Omental fat pad (tissue), 4 donors: Measurements from ENCODE around the gene NSMCE1. TPM values are rescaled to one million over a fixed set of nuclear protein-coding genes. Genes with fewer than 3 reads are reported as not detected.

Experiments
- ATAC-seq: fragments of 150-250 bp; one replicate; pipeline ENCODE4 v1.9.1; 2016; ENCODE audit warnings: mild to moderate bottlenecking, moderate library complexity; ENCODE audit not compliant: low FRiP score
- DNase-seq: peaks from one replicate; pipeline ENCODE4 v3.0.0-alpha.2; 2019; ENCODE audit warnings: low spot score
- total RNA-seq, 4 donors: library from RNA; depleted of rRNA; stranded (reverse); fragments of >200 nt; gene quantifications; one replicate each; pipeline ENCODE4 v1.1.0, GENCODE V29; 2016
- TF ChIP-seq, protein P1 (sequence below), 3 donors: fragments of 450-650 bp; IDR thresholded peaks; one replicate each; pipeline ENCODE4 v1.5.1; 2016 to 2017; ENCODE audit warnings: antibody characterized with exemption in 3 of 3, mild to moderate bottlenecking in 3 of 3, moderate library complexity in 2 of 3

NSMCE1 gene
- total RNA-seq, 4 donors from 2014 or later: 30.3 to 53.0 (median 43.9) TPM

DNA sequence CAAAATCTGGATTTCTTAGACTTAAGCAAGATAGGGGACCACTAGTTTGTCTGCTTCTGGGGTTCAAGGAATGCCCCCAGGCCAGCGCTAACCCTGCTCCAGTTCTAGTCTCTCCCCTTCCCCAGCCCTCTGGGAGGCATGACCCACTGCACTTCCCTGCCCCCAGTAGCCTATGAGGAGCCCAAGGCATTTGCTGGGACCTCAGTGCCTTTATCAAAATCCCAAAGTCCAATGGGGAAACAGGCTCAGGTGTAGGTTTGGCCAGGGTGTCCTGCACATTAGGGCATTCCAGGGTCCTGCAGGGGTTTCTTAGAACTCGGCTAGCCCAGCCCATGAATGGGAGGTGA lies 46.4 kb upstream of the NSMCE1 start:
- ATAC-seq: no peak
- DNase-seq: no peak
- TF ChIP-seq, protein P1, sequence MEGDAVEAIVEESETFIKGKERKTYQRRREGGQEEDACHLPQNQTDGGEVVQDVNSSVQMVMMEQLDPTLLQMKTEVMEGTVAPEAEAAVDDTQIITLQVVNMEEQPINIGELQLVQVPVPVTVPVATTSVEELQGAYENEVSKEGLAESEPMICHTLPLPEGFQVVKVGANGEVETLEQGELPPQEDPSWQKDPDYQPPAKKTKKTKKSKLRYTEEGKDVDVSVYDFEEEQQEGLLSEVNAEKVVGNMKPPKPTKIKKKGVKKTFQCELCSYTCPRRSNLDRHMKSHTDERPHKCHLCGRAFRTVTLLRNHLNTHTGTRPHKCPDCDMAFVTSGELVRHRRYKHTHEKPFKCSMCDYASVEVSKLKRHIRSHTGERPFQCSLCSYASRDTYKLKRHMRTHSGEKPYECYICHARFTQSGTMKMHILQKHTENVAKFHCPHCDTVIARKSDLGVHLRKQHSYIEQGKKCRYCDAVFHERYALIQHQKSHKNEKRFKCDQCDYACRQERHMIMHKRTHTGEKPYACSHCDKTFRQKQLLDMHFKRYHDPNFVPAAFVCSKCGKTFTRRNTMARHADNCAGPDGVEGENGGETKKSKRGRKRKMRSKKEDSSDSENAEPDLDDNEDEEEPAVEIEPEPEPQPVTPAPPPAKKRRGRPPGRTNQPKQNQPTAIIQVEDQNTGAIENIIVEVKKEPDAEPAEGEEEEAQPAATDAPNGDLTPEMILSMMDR (IDR thresholded peaks at IDR 0.05): no peak

DNA sequence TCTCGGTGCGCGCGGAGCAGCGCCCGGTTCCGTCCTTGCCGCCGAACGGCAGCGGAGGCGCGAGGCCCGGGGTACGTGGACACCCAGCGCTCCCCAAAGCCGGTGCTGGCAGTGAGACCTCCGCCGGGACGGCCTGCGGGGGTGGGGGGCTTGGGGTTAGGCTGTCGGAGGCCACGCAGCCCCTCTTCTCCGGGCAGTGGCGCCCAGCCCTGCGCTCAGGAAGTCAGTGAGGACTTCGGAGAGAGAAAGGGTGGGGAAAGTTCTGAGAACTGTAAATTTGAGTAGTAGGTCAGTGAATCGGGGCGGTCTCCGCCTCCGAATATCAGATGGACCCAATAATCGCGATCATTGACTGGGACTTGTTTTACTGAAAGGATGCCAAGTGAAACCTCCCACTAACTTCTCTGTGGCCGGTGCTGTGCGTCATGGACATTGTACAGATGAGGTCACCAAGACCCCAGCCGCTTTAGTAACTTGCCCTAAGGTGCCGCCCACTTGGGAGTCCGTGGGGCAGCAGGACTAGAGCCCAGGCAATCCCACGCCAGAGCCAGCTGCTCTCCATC lies 45.7 kb upstream of the NSMCE1 start:
- peak; percentile 66 for DNase-seq

DNA sequence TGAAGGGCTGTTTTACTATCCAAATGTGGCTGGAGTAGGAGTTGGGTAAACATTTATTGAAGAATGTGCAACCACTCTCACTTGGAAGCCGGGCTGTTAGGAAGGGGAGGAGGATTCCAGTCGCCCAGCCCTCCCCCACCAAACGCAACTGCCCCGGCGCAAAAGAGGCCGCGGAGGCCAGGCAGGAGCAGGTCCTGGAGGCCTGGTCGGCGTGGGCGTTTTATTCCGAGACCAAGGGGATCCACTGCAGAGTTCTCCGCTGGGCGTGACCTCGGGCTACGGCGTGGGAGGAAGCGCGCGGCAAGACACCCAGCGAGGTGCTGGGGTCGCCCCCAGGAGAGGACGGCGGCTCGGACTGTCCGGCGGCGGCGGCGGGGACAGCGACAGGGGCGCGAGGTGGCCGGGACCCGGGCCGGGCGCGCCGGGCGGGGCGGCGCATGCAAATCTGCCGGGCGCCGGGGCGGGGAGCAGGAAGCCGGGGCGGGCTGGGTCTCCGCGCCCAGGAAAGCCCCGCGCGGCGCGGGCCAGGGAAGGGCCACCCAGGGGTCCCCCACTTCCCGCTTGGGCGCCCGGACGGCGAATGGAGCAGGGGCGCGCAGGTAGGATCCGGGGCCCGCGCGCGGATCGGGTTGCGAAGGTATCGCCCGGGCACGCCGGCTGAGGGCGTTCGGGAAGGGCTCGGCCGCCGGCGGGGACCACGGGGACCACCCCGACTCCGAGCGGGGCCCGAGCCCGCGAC lies 45.0 kb upstream of the NSMCE1 start, which contains the start of gene IL4R:
Gene IL4R (plus strand): TSS at position 553 of the 739 bp plus-strand sequence. CDS start 26,230 bp downstream, outside the sequence.
- TF ChIP-seq, protein P1 (IDR thresholded peaks at IDR 0.05): no peak
- ATAC-seq: peak; percentile 65
- DNase-seq: peak; percentile 64

More for the DNA sequence above, 45.7 kb upstream of the NSMCE1 start:
- peak; percentile 54 for ATAC-seq
- TF ChIP-seq, protein P1 (IDR thresholded peaks at IDR 0.05): no peak

DNA sequence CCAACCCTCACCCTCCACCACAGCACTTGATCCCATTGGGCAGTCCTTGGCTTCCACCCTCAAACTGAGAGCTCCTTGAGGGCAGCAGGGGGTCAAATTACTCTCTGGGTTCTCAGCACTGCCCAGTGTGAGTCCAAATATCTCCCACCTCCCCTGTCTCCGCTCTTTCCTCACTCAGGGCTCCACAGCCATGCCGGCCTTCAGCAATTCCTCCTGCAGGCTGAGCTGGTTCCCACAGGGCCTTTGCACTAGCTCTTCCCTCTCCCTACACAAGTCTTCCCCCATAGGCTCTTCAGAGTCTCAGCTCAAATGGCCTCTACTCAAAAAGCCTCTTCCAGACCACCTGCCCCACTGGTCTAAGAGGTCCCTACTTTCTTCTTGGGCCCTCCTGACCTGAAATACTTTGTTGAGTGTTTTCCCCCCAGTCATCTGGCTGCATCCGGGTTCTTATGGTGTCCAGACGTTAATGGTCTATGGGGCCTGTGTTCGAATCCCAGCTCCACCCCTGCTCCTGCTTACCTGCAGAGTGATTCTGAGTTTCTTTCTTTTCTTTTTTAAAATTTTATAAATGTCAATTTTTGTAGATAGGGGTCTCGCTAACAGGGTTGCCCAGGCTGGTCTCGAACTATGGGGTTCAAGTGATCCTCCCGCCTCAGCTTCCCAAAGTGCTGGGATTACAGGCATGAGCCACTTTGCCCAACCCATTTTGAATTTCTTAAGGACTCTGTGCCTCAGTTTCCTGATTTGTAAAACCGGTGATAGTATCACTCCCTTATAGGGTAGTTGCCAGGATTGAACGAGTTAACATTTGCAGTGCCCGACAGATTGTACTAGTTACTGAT lies 44.2 kb upstream of the NSMCE1 start:
- DNase-seq (no peak), ATAC-seq (no peak)
- TF ChIP-seq, protein P1 (IDR thresholded peaks at IDR 0.05): no peak

DNA sequence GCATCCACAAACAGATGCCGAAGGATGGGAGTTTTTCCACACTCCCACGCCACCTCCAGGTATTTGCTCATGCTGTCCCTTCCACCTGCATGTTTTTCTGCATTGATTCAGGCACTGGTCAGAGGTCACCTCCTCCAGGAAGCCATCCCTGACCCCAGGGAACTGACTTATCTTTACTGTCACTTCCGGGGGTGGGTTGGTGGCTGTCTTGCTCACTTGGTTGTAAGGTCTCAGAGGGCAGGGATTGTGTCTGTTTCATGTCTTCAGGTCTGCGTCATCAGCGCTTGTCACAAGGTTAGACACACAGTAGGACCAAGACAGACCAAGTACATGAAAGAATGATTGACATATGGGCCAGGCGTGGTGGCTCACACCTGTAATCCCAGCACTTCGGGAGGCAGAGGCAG lies 43.3 kb upstream of the NSMCE1 start:
- TF ChIP-seq, protein P1 (IDR thresholded peaks at IDR 0.05): no peak
- ATAC-seq (no peak), DNase-seq (no peak)

DNA sequence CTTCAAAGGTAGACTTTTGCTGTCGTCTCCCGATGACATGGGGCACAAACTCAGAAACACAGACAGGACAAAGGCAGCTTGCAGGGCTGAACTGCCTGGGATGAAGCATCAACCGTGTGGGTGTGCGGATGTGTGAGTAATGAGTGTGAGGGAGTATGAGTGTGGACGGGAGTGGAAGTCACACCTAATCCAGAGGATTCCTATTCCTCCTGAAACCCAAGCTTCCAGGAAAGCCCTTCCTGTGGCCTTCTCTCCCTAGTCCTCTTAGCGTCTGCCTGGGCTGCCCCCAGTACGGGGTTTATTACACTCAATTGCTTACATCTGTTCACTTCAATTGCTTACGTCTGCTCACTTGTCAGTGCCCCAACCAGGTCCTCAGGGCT lies 42.9 kb upstream of the NSMCE1 start:
- DNase-seq (no peak), ATAC-seq (peak; percentile 28)
- TF ChIP-seq, protein P1 (IDR thresholded peaks at IDR 0.05): no peak
